SK-N-SH treated with all-trans-retinoic acid at 6 μM for 48 hours (cell line): Measurements from ENCODE around the gene PXK.

Source experiments
- ATAC-seq: fragments of 200-7000 bp; cut with Tn5 transposase; 3 replicates; pipeline ENCODE4 v1.9.1; 2020; ENCODE audit warnings: mild to moderate bottlenecking, moderate library complexity
- BACH2 ChIP-seq: fragments of 250-450 bp; sonication (Bioruptor Pico); IDR thresholded peaks from 2 replicates; pipeline ENCODE4 v1.9.0; 2021; ENCODE audit warnings: mild to moderate bottlenecking, borderline replicate concordance
- CREB5 ChIP-seq: fragments of 250-450 bp; sonication (Bioruptor Pico); IDR thresholded peaks from 2 replicates; pipeline ENCODE4 v1.5.1; 2020; ENCODE audit warnings: low read depth, mild to moderate bottlenecking, moderate library complexity
- CSDC2 ChIP-seq: fragments of 250-450 bp; sonication (Bioruptor Pico); IDR thresholded peaks from 2 replicates; pipeline ENCODE4 v1.5.0; 2020; ENCODE audit warnings: mild to moderate bottlenecking, moderate library complexity
- CSRNP3 ChIP-seq: fragments of 250-450 bp; sonication (Bioruptor Pico); IDR thresholded peaks from 2 replicates; pipeline ENCODE4 v1.5.1; 2021; ENCODE audit warnings: mild to moderate bottlenecking, moderate library complexity
- ESRRG ChIP-seq: fragments of 250-450 bp; sonication (Bioruptor Pico); IDR thresholded peaks from 2 replicates; pipeline ENCODE4 v1.6.1; 2021; ENCODE audit warnings: mild to moderate bottlenecking
- ISL1 ChIP-seq: fragments of 250-450 bp; sonication (Bioruptor Pico); IDR thresholded peaks from 2 replicates; pipeline ENCODE4 v2.1.2; 2022; ENCODE audit warnings: mild to moderate bottlenecking, moderate library complexity
- OSR1 ChIP-seq: fragments of 250-450 bp; sonication (Bioruptor Pico); IDR thresholded peaks from 2 replicates; pipeline ENCODE4 v1.8.0; 2022; ENCODE audit warnings: moderate library complexity, mild to moderate bottlenecking, inconsistent platforms
- RARB ChIP-seq: fragments of 250-450 bp; sonication (Bioruptor Pico); IDR thresholded peaks from 2 replicates; pipeline ENCODE4 v1.8.0; 2021; ENCODE audit warnings: mild to moderate bottlenecking, moderate library complexity
- SNAI2 ChIP-seq: fragments of 250-450 bp; sonication (Bioruptor Pico); IDR thresholded peaks from 2 replicates; pipeline ENCODE4 v1.5.0; 2020; ENCODE audit warnings: mild to moderate bottlenecking, moderate library complexity
- TCF4 ChIP-seq: fragments of 250-450 bp; sonication (Bioruptor Pico); IDR thresholded peaks from 2 replicates; pipeline ENCODE4 v1.8.0; 2021; ENCODE audit warnings: mild to moderate bottlenecking, moderate library complexity, borderline replicate concordance
- TOX ChIP-seq: fragments of 250-450 bp; sonication (Bioruptor Pico); IDR thresholded peaks from 2 replicates; pipeline ENCODE4 v1.8.0; 2021; ENCODE audit warnings: mild to moderate bottlenecking, moderate library complexity, borderline replicate concordance
- TSHZ2 ChIP-seq: fragments of 250-450 bp; sonication (Bioruptor Pico); IDR thresholded peaks from 2 replicates; pipeline ENCODE4 v1.5.0; 2020; ENCODE audit warnings: mild to moderate bottlenecking, moderate library complexity
- ZFP3 ChIP-seq: fragments of 250-450 bp; sonication (Bioruptor Pico); IDR thresholded peaks from 2 replicates; pipeline ENCODE4 v1.5.0; 2020; ENCODE audit warnings: mild to moderate bottlenecking, moderate library complexity
- ZNF565 ChIP-seq: fragments of 450-650 bp; formaldehyde crosslinking; conservative IDR thresholded peaks from 2 replicates; pipeline ENCODE4 v1.5.0; 2020; ENCODE audit warnings: low read depth, mild to moderate bottlenecking, moderate library complexity
- ZNF70 ChIP-seq: fragments of 450-650 bp; formaldehyde crosslinking; IDR thresholded peaks from 2 replicates; pipeline ENCODE4 v1.5.0; 2020; ENCODE audit warnings: mild to moderate bottlenecking, moderate library complexity
- ZNF8 ChIP-seq: fragments of 450-650 bp; formaldehyde crosslinking; IDR thresholded peaks from 2 replicates; pipeline ENCODE4 v1.5.0; 2020; ENCODE audit warnings: mild to moderate bottlenecking, moderate library complexity
- TF ChIP-seq, protein P1 (sequence below): fragments of 250-450 bp; sonication (Bioruptor Pico); IDR thresholded peaks from 2 replicates; pipeline ENCODE4 v1.8.0; 2021; ENCODE audit warnings: low read depth, mild to moderate bottlenecking, moderate library complexity, borderline replicate concordance

Gene PXK

GRCh38 chr3:58359621-58360020 lies 26.9 kb downstream of the PXK start:
- TF ChIP-seq TCF4 (CRISPR knock-in tag) (no peak), TSHZ2 (CRISPR knock-in tag) (no peak), ESRRG (CRISPR knock-in tag) (no peak), ISL1 (CRISPR knock-in tag) (no peak), CSRNP3 (CRISPR knock-in tag) (no peak), ZFP3 (CRISPR knock-in tag) (no peak), BACH2 (no peak), CSDC2 (CRISPR knock-in tag) (no peak), CREB5 (CRISPR knock-in tag) (no peak), ZNF70 (CRISPR knock-in tag) (no peak), TOX (CRISPR knock-in tag) (no peak)
- TF ChIP-seq, protein P1, sequence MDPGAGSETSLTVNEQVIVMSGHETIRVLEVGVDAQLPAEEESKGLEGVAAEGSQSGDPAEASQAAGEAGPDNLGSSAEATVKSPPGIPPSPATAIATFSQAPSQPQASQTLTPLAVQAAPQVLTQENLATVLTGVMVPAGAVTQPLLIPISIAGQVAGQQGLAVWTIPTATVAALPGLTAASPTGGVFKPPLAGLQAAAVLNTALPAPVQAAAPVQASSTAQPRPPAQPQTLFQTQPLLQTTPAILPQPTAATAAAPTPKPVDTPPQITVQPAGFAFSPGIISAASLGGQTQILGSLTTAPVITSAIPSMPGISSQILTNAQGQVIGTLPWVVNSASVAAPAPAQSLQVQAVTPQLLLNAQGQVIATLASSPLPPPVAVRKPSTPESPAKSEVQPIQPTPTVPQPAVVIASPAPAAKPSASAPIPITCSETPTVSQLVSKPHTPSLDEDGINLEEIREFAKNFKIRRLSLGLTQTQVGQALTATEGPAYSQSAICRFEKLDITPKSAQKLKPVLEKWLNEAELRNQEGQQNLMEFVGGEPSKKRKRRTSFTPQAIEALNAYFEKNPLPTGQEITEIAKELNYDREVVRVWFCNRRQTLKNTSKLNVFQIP (CRISPR knock-in tag): no peak
- ATAC-seq: no peak

GRCh38 chr3:58361866-58362265 lies 29.2 kb downstream of the PXK start:
- no peak for ATAC-seq
- TF ChIP-seq SNAI2 (CRISPR knock-in tag) (no peak), OSR1 (CRISPR knock-in tag) (no peak), TOX (CRISPR knock-in tag) (no peak), CREB5 (CRISPR knock-in tag) (no peak), TCF4 (CRISPR knock-in tag) (no peak), ZNF565 (CRISPR knock-in tag) (no peak), BACH2 (no peak), CSRNP3 (CRISPR knock-in tag) (no peak), RARB (no peak), ZNF8 (CRISPR knock-in tag) (no peak), CSDC2 (CRISPR knock-in tag) (no peak)

GRCh38 chr3:58366699-58367098 lies 34.0 kb downstream of the PXK start:
- TF ChIP-seq BACH2: no peak
- TF ChIP-seq TOX (CRISPR knock-in tag): no peak
- no peak for TF ChIP-seq SNAI2 (CRISPR knock-in tag)
- TF ChIP-seq, protein P1 (CRISPR knock-in tag): no peak
- TF ChIP-seq ESRRG (CRISPR knock-in tag): no peak
- no peak for TF ChIP-seq RARB
- no peak for ATAC-seq
